WTC11 (cell line): ENCODE data around the gene KEAP1. TPM values are rescaled to one million over a fixed set of nuclear protein-coding genes. Genes with fewer than 3 reads are reported as not detected.

Source experiments
- ATAC-seq: fragments of 200-7000 bp; cut with Tn5 transposase; 2 replicates; pipeline ENCODE4 v1.10.0; 2021; ENCODE audit warnings: mild to moderate bottlenecking, moderate library complexity
- CTCF ChIA-PET: fragments of 300-600 bp; sonication (Branson Sonifier 250); formaldehyde crosslinking; loops from one replicate; lab custom pipeline; 2021; ENCODE audit warnings: antibody characterized with exemption; lab: Charles Lee
- POLR2A ChIA-PET: fragments of 350-600 bp; sonication (Branson Sonifier 250); formaldehyde crosslinking; loops from one replicate; lab custom pipeline; 2021; ENCODE audit warnings: antibody characterized with exemption; lab: Charles Lee
- DNase-seq: peaks from one replicate; pipeline ENCODE4 v3.0.0; 2021; ENCODE audit warnings: low spot score
- H3K27ac Mint-ChIP-seq: 2 replicates; pipeline ENCODE4 v1.8.0; 2021; ENCODE audit warnings: mixed read lengths
- H3K27me3 Mint-ChIP-seq: 2 replicates; pipeline ENCODE4 v1.8.0; 2021; ENCODE audit warnings: low read depth, mild to moderate bottlenecking, moderate library complexity, mixed read lengths
- H3K36me3 Mint-ChIP-seq: 2 replicates; pipeline ENCODE4 v1.8.0; 2021; ENCODE audit warnings: mixed read lengths
- H3K4me1 Mint-ChIP-seq: 2 replicates; pipeline ENCODE4 v1.8.0; 2022; ENCODE audit warnings: mixed read lengths
- H3K4me3 Mint-ChIP-seq: 2 replicates; pipeline ENCODE4 v1.8.0; 2021; ENCODE audit warnings: mild to moderate bottlenecking, moderate library complexity, mixed read lengths
- H3K9me3 Mint-ChIP-seq: 2 replicates; pipeline ENCODE4 v1.8.0; 2021; ENCODE audit warnings: mixed read lengths
- CREB1 ChIP-seq: sonication (generic); formaldehyde crosslinking; IDR thresholded peaks from 2 replicates; pipeline ENCODE4 v1.8.0; 2023; ENCODE audit warnings: mild to moderate bottlenecking, missing genetic modification reagents
- HMGA2 ChIP-seq: fragments of 250-450 bp; sonication (Bioruptor Pico); IDR thresholded peaks from 2 replicates; pipeline ENCODE4 v1.4.0; 2021; ENCODE audit warnings: mild to moderate bottlenecking, moderate library complexity
- JAZF1 ChIP-seq: fragments of 250-450 bp; sonication (Bioruptor Pico); IDR thresholded peaks from 2 replicates; pipeline ENCODE4 v1.9.0; 2021; ENCODE audit warnings: moderate library complexity, mild to moderate bottlenecking, inconsistent platforms
- SOX15 ChIP-seq: fragments of 250-450 bp; sonication (Bioruptor Pico); IDR thresholded peaks from 2 replicates; pipeline ENCODE4 v1.9.0; 2021; ENCODE audit warnings: mild to moderate bottlenecking
- TEAD4 ChIP-seq: sonication (generic); formaldehyde crosslinking; IDR thresholded peaks from 2 replicates; pipeline ENCODE4 v1.8.0; 2022; ENCODE audit warnings: mild to moderate bottlenecking, missing genetic modification reagents
- ZNF317 ChIP-seq: sonication (generic); formaldehyde crosslinking; IDR thresholded peaks from 2 replicates; pipeline ENCODE4 v1.8.1; 2023; ENCODE audit warnings: low read depth, mild to moderate bottlenecking, moderate library complexity, missing genetic modification reagents, borderline replicate concordance
- total RNA-seq: library from RNA; stranded (reverse); gene quantifications from 3 replicates; pipeline ENCODE4 v1.2.3, GENCODE V29; 2021
- TF ChIP-seq, protein P1 (sequence below): fragments of 250-450 bp; sonication (Bioruptor Pico); IDR thresholded peaks from 2 replicates; pipeline ENCODE4 v1.9.0; 2021; ENCODE audit warnings: mild to moderate bottlenecking, borderline replicate concordance
- TF ChIP-seq, protein P2 (sequence below): fragments of 250-450 bp; sonication (Bioruptor Pico); IDR thresholded peaks from 2 replicates; pipeline ENCODE4 v1.9.0; 2021; ENCODE audit warnings: moderate library complexity, mild to moderate bottlenecking, inconsistent platforms, borderline replicate concordance
- TF ChIP-seq, protein P3 (sequence below): sonication (generic); formaldehyde crosslinking; conservative IDR thresholded peaks from 2 replicates; pipeline ENCODE4 v1.8.1; 2023; ENCODE audit warnings: mild to moderate bottlenecking, low read depth, missing genetic modification reagents, moderate library complexity
- TF ChIP-seq, protein P4 (sequence below): sonication (generic); formaldehyde crosslinking; IDR thresholded peaks from 2 replicates; pipeline ENCODE4 v1.8.1; 2022; ENCODE audit warnings: missing genetic modification reagents, borderline replicate concordance
- TF ChIP-seq, protein P5 (sequence below): fragments of 200-600 bp; IDR thresholded peaks from 2 replicates; pipeline ENCODE4 v1.8.0; 2022; ENCODE audit warnings: antibody characterized with exemption
- TF ChIP-seq, protein P6 (sequence below): sonication (generic); formaldehyde crosslinking; IDR thresholded peaks from 2 replicates; pipeline ENCODE4 v1.8.1; 2023; ENCODE audit warnings: mild to moderate bottlenecking, moderate library complexity, missing genetic modification reagents
- TF ChIP-seq, protein P7 (sequence below): sonication (generic); formaldehyde crosslinking; IDR thresholded peaks from 2 replicates; pipeline ENCODE4 v1.8.0; 2023; ENCODE audit warnings: mild to moderate bottlenecking, missing genetic modification reagents

KEAP1 gene
- total RNA-seq, 1 experiment from 2014 or later: 68.7 TPM

DNA sequence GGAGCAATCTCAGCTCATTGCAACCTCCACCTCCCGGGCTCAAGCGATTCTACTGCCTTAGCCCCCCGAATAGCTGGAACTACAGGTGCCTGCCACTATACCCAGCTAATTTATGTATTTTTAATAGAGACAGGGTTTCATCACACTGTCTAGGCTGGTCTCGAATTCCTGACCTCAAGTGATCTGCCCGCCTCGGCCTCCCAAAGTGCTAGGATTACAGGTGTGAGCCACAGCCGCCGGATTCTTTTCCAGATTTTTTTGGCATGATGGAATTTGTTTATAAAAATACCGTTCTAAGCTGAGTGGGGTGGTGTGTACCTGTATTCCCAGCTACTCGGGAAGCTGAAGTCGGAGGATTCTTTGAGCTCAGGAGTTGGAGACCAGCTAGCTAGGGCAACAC is 34.5 kb upstream of the KEAP1 start:
- TF ChIP-seq HMGA2 (CRISPR knock-in tag) (no peak), JAZF1 (CRISPR knock-in tag) (no peak), TEAD4 (CRISPR knock-in tag) (no peak), CREB1 (no peak), SOX15 (CRISPR knock-in tag) (no peak), ZNF317 (CRISPR knock-in tag) (no peak)
- TF ChIP-seq, protein P1, sequence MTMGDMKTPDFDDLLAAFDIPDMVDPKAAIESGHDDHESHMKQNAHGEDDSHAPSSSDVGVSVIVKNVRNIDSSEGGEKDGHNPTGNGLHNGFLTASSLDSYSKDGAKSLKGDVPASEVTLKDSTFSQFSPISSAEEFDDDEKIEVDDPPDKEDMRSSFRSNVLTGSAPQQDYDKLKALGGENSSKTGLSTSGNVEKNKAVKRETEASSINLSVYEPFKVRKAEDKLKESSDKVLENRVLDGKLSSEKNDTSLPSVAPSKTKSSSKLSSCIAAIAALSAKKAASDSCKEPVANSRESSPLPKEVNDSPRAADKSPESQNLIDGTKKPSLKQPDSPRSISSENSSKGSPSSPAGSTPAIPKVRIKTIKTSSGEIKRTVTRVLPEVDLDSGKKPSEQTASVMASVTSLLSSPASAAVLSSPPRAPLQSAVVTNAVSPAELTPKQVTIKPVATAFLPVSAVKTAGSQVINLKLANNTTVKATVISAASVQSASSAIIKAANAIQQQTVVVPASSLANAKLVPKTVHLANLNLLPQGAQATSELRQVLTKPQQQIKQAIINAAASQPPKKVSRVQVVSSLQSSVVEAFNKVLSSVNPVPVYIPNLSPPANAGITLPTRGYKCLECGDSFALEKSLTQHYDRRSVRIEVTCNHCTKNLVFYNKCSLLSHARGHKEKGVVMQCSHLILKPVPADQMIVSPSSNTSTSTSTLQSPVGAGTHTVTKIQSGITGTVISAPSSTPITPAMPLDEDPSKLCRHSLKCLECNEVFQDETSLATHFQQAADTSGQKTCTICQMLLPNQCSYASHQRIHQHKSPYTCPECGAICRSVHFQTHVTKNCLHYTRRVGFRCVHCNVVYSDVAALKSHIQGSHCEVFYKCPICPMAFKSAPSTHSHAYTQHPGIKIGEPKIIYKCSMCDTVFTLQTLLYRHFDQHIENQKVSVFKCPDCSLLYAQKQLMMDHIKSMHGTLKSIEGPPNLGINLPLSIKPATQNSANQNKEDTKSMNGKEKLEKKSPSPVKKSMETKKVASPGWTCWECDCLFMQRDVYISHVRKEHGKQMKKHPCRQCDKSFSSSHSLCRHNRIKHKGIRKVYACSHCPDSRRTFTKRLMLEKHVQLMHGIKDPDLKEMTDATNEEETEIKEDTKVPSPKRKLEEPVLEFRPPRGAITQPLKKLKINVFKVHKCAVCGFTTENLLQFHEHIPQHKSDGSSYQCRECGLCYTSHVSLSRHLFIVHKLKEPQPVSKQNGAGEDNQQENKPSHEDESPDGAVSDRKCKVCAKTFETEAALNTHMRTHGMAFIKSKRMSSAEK (CRISPR knock-in tag): no peak
- TF ChIP-seq, protein P2, sequence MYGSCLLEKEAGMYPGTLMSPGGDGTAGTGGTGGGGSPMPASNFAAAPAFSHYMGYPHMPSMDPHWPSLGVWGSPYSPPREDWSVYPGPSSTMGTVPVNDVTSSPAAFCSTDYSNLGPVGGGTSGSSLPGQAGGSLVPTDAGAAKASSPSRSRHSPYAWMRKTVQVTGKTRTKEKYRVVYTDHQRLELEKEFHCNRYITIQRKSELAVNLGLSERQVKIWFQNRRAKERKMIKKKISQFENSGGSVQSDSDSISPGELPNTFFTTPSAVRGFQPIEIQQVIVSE (CRISPR knock-in tag): no peak
- TF ChIP-seq, protein P3, sequence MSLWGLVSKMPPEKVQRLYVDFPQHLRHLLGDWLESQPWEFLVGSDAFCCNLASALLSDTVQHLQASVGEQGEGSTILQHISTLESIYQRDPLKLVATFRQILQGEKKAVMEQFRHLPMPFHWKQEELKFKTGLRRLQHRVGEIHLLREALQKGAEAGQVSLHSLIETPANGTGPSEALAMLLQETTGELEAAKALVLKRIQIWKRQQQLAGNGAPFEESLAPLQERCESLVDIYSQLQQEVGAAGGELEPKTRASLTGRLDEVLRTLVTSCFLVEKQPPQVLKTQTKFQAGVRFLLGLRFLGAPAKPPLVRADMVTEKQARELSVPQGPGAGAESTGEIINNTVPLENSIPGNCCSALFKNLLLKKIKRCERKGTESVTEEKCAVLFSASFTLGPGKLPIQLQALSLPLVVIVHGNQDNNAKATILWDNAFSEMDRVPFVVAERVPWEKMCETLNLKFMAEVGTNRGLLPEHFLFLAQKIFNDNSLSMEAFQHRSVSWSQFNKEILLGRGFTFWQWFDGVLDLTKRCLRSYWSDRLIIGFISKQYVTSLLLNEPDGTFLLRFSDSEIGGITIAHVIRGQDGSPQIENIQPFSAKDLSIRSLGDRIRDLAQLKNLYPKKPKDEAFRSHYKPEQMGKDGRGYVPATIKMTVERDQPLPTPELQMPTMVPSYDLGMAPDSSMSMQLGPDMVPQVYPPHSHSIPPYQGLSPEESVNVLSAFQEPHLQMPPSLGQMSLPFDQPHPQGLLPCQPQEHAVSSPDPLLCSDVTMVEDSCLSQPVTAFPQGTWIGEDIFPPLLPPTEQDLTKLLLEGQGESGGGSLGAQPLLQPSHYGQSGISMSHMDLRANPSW (CRISPR knock-in tag): no peak
- TF ChIP-seq, protein P4, sequence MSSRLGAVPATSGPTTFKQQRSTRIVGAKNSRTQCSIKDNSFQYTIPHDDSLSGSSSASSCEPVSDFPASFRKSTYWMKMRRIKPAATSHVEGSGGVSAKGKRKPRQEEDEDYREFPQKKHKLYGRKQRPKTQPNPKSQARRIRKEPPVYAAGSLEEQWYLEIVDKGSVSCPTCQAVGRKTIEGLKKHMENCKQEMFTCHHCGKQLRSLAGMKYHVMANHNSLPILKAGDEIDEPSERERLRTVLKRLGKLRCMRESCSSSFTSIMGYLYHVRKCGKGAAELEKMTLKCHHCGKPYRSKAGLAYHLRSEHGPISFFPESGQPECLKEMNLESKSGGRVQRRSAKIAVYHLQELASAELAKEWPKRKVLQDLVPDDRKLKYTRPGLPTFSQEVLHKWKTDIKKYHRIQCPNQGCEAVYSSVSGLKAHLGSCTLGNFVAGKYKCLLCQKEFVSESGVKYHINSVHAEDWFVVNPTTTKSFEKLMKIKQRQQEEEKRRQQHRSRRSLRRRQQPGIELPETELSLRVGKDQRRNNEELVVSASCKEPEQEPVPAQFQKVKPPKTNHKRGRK (CRISPR knock-in tag): no peak
- TF ChIP-seq, protein P5, sequence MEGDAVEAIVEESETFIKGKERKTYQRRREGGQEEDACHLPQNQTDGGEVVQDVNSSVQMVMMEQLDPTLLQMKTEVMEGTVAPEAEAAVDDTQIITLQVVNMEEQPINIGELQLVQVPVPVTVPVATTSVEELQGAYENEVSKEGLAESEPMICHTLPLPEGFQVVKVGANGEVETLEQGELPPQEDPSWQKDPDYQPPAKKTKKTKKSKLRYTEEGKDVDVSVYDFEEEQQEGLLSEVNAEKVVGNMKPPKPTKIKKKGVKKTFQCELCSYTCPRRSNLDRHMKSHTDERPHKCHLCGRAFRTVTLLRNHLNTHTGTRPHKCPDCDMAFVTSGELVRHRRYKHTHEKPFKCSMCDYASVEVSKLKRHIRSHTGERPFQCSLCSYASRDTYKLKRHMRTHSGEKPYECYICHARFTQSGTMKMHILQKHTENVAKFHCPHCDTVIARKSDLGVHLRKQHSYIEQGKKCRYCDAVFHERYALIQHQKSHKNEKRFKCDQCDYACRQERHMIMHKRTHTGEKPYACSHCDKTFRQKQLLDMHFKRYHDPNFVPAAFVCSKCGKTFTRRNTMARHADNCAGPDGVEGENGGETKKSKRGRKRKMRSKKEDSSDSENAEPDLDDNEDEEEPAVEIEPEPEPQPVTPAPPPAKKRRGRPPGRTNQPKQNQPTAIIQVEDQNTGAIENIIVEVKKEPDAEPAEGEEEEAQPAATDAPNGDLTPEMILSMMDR: no peak
- TF ChIP-seq, protein P6, sequence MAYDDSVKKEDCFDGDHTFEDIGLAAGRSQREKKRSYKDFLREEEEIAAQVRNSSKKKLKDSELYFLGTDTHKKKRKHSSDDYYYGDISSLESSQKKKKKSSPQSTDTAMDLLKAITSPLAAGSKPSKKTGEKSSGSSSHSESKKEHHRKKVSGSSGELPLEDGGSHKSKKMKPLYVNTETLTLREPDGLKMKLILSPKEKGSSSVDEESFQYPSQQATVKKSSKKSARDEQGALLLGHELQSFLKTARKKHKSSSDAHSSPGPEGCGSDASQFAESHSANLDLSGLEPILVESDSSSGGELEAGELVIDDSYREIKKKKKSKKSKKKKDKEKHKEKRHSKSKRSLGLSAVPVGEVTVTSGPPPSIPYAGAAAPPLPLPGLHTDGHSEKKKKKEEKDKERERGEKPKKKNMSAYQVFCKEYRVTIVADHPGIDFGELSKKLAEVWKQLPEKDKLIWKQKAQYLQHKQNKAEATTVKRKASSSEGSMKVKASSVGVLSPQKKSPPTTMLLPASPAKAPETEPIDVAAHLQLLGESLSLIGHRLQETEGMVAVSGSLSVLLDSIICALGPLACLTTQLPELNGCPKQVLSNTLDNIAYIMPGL (CRISPR knock-in tag): no peak
- TF ChIP-seq, protein P7, sequence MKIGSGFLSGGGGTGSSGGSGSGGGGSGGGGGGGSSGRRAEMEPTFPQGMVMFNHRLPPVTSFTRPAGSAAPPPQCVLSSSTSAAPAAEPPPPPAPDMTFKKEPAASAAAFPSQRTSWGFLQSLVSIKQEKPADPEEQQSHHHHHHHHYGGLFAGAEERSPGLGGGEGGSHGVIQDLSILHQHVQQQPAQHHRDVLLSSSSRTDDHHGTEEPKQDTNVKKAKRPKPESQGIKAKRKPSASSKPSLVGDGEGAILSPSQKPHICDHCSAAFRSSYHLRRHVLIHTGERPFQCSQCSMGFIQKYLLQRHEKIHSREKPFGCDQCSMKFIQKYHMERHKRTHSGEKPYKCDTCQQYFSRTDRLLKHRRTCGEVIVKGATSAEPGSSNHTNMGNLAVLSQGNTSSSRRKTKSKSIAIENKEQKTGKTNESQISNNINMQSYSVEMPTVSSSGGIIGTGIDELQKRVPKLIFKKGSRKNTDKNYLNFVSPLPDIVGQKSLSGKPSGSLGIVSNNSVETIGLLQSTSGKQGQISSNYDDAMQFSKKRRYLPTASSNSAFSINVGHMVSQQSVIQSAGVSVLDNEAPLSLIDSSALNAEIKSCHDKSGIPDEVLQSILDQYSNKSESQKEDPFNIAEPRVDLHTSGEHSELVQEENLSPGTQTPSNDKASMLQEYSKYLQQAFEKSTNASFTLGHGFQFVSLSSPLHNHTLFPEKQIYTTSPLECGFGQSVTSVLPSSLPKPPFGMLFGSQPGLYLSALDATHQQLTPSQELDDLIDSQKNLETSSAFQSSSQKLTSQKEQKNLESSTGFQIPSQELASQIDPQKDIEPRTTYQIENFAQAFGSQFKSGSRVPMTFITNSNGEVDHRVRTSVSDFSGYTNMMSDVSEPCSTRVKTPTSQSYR (CRISPR knock-in tag): no peak
- TF ChIP-seq, all 79 proteins: peak for 0
- ATAC-seq (no peak), DNase-seq (no peak)
- Mint-ChIP-seq H3K9me3 (peaks cover 2% of the 10 kb centered on the region), H3K36me3 (no peaks in the 10 kb centered on the region), H3K27me3 (peaks cover 12% of the 10 kb centered on the region), H3K4me1 (no peaks in the 10 kb centered on the region), H3K4me3 (no peak overlapping the region), H3K27ac (no peak overlapping the region)
- CTCF ChIA-PET: interaction anchor here (0.6 kb wide), 2 partner anchors 180 to 325 kb away, joined by 3 read pairs; no protein-coding TSS in a partner anchor
- POLR2A ChIA-PET: interaction anchor here (0.6 kb wide), 2 partner anchors 67 to 106 kb away, joined by 3 to 5 read pairs; no protein-coding TSS in a partner anchor
